GM18907 (cell line): ENCODE results near the gene TRABD2A.
A peak's percentile ranks its signal among the peaks of the same experiment; 100 is the strongest.
"Not testable (repeated sequence)": the region's sequence is repeated elsewhere in the genome, so short reads cannot be mapped to it uniquely, and the experiment has no call there.

ENCODE experiments used
- ATAC-seq: cut with Tn5 transposase; IDR thresholded peaks from one replicate; pipeline ENCODE4 v1.9.1; 2021; ENCODE audit warnings: mild to moderate bottlenecking, moderate library complexity; ENCODE audit not compliant: unreplicated experiment

Gene TRABD2A

GRCh38 chr2:84881581-84882413 is 913 bp upstream of the TRABD2A start:
- peak; percentile 72 for ATAC-seq

DNA sequence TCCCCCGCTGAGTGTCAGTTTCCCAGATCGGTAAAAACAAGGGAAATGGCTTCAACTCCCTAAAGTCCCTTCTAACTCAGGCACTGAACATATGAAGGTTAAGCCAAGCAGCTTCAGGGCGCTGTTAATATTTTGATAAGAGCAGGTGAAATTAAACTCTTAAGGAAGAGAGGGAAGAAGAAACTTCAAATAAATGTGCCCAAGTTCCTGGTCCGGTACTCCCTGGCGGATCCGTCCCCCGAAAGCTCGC is 564 bp downstream of the TRABD2A start:
- no peak for ATAC-seq

DNA sequence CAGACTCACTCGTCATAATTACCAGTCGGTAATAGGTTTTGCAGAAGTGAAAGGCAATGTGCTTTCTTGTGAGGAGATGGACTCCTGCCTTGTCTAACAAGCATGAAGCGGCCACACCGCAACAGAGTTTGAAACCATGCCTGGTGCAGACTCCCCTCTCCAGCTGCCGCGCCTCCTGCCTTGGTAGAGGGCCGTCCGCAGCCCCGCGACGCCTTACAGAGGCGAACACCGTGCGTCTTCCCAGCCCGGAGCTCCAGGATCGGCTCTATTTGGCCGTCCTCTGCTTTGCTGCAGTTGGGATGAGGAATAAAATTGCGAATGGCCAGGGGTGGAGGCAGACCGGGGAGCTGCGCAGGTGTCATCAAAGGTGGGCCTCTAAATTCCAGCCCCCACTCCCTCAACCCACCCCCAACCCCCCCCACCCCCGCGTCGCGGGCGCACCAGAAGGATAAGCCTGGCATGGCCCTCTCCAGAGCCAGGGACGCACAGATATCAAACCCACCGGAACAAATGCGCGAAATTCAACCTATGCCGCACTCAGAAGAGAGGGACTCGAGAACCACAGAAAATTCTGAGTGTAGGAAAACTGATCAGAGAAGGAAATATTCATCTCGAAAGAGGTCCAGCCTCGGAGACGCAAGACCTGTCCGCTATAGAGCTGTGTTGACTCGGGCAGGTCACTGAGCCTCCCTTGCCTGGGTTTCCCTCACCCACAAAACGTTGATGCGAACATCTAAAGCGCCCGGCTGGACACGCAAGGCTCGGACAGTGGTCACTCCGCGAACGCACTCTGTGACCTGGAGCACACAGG is 1.1 kb downstream of the TRABD2A start:
- ATAC-seq = peak; percentile 69

- ATAC-seq = no peak
Observed at GRCh38 chr2:84878896-84879583, 1.8 kb downstream of the TRABD2A start.

GRCh38 chr2:84878459-84878858 is 2.4 kb downstream of the TRABD2A start:
- ATAC-seq = peak; percentile 41

- no peak for ATAC-seq
Observed at GRCh38 chr2:84876369-84876768, 4.5 kb downstream of the TRABD2A start.

GRCh38 chr2:84875619-84876018 is 5.3 kb downstream of the TRABD2A start:
- not testable (repeated sequence) for ATAC-seq

- no peak for ATAC-seq
Observed at GRCh38 chr2:84875213-84875560, 5.7 kb downstream of the TRABD2A start.

DNA sequence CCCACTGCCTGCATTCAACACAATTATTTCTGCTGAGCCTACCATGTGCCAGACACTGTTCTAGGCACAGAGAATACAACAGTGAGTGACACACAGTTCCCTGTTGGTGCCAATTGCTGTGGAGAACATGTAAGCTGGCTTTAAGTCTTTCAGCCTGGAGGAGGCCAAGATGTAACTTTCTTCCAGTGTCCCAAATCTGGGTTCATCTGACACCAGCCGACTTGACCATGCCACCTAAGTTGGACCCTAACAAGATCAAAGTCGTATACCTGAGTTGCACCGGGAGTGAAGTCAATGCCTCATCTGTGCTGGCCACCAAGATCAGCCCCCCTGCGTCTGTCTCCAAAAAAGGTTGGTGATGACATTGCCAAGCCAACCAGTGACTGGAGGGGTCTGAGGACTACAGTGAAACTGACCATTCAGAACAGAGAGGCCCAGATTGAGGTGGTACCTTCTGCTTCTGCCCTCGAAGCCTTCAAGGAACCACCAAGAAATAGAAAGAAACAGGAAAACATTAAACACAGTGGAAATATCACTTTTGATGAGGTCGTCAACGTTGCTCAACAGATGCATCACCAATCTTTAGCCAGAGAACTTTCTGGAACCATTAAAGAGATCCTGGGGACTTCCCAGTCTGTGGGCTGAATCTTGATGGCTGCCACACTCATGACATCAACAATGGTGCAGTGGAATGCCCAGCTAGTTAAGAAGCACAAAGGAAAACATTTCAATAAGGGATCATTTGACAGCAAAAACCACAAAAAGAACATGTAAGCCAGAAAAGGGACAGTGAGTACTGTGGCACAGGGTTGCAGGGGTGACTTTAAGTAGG is 6.3 kb downstream of the TRABD2A start:
- no peak for ATAC-seq

- no peak for ATAC-seq
Observed at GRCh38 chr2:84873350-84873749, 7.5 kb downstream of the TRABD2A start.

DNA sequence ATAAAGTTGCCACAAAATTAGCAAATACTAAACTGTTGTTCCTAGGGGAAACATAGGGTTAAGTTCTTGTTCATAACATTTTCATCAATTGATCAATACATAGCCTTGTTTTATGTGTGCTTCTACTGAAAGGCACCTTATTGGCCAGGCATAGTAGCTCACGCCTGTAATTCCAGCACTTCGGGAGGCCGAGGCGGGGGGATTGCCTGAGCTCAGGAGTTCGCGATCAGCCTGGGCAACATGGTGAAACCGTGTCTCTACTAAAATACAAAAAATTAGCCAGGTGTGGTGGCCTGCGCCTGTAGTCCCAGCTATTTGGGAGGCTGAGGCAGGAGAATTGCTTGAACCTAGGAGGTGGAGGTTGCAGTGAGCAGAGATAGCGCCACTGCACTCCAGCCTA is 8.2 kb downstream of the TRABD2A start:
- not testable (repeated sequence) for ATAC-seq

DNA sequence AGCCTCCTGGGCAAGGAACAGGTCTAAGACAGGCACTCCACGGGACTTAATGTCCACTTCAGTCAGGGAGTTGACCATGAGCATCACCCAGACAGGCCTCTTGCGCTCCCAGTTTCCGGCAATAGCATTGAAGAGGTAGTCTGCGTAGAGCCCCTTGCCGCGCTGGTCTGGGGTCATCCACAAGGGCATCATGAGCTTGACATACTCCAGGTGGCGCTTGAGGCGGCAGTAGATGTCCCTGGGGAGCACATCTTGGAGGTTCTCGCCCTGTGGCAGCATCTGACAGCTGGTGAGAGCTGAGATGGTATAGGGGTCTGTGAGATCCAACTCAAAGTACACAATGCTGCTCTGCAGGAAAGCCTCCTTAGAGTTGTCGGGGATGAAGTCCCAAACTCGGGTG is 10.6 kb downstream of the TRABD2A start:
- ATAC-seq = peak; percentile 75

DNA sequence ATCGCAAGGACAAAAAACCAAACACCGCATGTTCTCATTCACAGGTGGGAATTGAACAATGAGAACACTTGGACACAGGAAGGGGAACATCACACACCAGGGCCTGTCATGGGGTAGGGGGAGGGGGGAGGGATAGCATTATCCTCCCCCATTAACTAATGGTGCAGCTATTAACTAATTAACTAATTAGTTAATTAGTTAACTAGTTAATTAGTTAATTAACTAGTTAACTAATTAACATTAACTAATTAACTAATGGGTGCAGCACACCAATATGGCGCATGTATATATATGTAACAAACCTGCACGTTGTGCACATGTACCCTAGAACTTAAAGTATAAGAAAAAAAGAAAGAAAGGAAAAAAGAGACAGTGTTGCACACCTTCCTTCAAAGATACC is 12.6 kb downstream of the TRABD2A start:
- ATAC-seq = not testable (repeated sequence)

- ATAC-seq = no peak
Observed at GRCh38 chr2:84866122-84866521, 14.8 kb downstream of the TRABD2A start.

GRCh38 chr2:84865181-84865783 is 15.6 kb downstream of the TRABD2A start:
- peak; percentile 56 for ATAC-seq

DNA sequence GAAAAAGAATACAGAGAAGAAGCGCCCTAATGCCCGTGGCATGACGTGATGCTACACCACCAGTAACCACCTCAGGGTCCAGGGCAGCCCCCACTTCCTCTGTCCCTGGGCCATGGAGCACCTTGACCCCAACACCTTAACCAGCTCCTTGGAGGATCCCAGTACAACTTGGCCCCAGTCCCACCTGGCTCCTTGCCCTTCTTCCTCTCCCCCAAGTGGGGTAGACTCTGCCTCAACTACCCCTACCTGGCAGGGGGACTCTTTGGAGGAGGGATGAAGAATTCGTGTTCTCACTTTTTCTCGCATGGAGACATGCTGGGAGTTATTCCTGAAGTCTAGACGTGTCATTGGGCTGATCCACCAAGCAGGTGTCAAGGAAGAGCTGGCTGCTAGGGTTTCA is 18.9 kb downstream of the TRABD2A start:
- ATAC-seq = no peak

GRCh38 chr2:84861539-84861938 is 19.3 kb downstream of the TRABD2A start:
- ATAC-seq = no peak

GRCh38 chr2:84858937-84859336 is 21.9 kb downstream of the TRABD2A start:
- no peak for ATAC-seq

GRCh38 chr2:84858123-84858522 is 22.8 kb downstream of the TRABD2A start:
- ATAC-seq = no peak

DNA sequence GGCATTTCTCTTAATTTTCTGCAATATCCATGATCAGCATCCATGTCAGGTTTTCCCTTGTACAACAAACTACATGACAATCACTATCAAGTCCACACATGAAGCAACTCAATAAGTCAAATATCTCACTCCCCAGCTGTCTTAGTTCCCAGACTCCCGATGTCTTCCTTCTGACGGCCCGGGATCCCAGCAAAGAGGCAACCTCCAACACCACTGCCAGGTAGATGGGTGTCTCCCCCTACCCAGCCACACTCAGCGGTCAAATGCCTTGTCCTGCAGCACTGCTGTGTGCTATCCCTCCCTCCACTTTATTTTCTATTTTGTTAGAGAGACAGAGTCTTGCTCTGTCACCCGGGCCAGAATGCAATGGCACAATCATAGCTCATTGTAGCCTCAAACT is 23.3 kb downstream of the TRABD2A start:
- ATAC-seq = no peak

DNA sequence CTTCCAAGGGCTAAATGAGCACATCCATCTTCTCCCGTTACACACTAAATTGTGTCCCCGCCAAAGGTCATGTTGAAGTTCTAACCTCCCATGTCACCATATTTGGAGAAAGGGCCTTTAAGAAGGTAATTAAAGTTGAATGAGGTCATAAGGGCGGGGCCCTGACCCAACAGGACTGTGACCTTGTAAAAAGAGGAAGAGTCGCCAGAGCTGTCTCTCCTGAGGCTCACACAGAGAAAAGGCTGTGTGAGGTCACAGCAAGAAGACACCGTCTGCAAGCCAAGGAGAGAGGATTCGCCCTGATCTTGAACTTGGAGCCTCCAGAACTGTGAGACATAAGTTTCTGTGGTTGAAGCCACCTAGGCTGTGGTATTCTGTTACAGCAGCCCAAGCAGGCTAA is 24.1 kb downstream of the TRABD2A start:
- no peak for ATAC-seq
